ENCODE results near the gene SCN1B.
"Not testable (repeated sequence)": the region's sequence is repeated elsewhere in the genome, so short reads cannot be mapped to it uniquely, and the experiment has no call there.

Gene SCN1B

DNA sequence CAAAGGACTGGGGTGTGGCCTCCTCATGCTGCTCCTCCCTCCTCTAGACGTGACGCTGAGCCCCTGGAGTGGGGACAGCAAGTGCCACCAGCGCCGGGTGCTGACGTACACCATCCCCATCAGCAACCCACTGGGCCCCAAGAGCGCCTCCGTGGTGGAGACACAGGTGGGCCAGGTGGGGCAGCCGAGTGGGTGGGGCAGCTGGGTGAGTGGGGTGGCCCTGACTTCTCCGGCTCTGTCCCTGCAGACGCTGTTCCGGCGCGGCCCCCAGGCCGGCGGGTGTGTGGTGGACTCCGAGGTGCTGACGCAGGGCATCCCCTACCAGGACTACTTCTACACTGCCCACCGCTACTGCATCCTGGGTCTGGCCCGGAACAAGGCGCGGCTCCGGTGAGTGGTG is 11.1 kb upstream of the SCN1B start:
- no peak for DNase-seq

DNA sequence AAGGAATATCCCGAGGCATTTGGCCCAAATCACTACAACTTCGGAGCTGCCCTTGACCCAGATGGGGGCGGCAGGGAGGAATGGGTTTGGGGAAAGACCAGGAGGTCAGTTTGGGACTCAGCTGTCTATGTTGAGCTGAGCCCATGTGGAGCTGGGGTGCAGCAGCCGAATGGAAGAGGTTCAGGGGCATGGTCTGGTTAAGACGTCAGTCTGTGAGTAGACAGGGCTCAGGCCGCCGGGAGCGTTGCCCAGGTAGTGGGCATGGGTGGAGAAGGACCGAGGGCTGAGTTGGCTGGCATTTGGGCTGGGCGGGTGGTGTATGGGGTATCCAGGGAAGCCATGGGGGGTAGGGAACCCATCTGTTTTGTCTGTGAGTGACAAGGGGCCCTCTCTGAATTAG is 9.3 kb upstream of the SCN1B start:
- DNase-seq: no peak

DNA sequence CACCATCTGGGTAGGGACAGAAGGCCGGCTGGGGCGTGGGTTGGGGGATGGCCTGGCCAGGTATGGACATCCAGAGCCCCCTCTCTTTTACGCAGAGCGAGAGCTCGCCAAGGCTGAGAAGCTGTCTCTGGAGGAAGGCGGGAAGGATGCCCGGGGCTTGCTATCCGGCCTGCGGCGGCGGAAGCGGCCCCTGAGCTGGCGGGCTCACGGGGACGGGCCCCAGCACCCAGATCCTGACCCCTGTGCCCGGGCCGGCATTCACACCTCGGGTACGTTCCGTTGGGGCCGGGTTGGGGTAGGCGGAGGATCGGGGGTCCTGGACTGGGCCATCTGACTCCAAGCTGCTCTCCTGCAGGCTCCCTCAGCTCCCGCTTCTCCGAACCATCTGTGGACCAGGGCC is 8.7 kb upstream of the SCN1B start:
- DNase-seq: no peak

DNA sequence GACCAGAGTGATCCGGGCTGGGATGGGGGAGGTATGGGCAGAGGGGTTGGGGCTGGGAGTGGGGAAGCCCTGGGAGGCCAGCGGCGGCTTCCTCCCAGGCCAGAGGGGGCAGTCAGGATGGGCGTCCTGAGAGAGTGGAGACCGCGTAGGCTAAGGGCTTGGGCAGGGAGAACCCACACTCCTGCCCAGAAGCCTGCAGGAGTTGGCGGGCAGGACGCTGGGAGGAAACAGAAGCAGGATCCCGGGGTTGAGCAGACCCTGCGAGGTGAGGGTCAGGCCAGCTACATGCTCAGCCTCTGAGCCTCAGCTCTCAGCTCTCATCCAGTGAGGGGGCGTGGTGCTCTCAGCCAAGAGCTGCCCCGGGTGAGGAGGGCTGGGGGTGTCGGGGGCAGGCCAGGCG is 7.8 kb upstream of the SCN1B start:
- no peak for DNase-seq

DNA sequence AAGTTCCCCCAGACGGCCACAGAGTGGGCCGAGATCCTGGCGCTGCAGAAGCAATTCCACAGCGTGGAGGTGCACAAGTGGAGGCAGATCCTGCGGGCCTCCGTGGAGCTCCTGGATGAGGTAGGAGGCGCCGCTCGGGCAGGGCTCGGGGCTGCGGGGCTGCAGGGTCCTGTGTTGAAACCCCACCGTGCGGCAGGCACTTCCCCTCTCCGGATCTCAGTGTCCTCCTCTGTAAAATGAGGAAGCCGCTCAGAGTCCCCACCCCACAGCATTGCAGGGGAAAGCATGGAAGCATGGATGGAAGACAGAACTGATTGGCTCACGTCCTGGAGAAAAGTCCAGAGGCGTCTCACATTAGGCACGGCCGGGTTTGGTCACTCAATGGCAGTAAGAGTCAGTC is 6.8 kb upstream of the SCN1B start:
- DNase-seq: no peak

DNA sequence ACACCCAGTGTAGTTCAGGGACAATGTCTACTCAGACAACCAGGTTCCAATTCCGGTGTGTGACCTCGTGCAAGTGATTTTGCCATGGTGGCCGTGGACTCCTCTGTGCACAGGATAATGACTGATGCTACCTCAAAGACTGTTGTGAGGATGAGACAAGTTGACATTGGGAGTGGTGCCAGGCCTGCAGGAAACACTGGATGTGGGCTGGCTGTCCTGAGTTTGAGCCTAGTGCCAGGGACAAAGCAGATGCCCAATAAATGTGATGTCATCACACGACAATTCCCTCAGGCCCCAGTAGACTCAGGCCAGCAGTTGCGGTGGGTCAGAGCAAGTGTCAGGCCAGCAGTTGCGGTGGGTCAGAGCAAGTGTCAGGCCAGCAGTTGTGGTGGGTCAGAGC is 6.2 kb upstream of the SCN1B start:
- DNase-seq: no peak

DNA sequence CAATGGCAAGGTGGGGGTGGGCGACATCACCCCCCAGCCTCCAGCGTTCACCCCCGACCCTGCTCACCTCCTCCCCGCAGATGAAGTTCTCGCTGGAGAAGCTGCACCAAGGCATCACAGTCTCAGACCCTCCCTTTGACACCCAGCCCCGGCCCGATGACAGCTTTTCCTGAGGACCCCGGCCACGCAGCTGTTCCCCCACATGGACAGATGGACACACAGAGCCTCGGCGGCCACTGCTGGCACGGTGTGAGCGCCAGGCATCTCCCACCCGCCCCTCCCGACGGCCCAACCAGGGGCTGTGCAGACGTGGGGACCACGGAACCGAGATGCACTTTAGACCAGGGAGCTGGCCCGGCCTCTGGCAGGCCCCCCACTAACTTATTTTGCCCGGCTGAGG is 4.3 kb upstream of the SCN1B start:
- no peak for DNase-seq

DNA sequence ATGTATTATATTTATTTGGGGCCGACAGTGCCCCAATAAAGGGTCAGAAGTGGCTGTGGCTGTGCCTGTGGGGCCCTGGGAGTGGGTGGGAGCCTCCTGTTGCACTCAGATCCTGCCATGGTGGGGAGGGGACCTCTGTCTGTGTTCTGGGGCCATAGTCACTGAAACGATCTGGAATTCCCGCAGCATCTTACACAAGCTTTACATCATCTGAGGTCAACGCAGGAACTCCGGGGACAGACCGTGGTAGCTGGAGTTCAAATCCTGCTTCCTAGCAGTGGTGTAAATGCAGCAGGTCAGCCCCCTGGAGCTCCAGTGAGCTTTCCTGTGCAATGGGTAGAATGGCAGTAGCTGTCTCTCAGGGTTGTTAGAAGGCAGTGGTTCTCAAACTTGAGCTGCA is 3.9 kb upstream of the SCN1B start:
- no peak for DNase-seq

DNA sequence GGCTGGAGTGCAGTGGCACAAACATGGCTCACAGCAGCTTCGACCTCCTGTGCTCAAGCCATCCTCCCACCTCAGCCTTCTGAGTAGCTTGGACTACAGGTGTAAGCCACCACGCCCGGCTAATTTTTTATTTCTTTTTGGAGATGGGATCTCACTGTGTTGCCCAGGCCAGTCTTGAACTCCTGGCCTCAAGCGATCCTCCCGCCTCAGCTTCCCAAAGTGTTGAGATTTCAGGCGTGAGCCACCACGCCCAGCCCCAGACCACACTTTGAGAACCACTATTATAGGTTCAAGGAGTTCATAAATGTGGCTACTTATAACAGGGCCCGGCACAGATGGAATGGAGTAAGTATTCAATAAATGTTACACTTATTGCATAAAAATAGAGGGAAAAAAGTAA is 3.3 kb upstream of the SCN1B start:
- DNase-seq: no peak

DNA sequence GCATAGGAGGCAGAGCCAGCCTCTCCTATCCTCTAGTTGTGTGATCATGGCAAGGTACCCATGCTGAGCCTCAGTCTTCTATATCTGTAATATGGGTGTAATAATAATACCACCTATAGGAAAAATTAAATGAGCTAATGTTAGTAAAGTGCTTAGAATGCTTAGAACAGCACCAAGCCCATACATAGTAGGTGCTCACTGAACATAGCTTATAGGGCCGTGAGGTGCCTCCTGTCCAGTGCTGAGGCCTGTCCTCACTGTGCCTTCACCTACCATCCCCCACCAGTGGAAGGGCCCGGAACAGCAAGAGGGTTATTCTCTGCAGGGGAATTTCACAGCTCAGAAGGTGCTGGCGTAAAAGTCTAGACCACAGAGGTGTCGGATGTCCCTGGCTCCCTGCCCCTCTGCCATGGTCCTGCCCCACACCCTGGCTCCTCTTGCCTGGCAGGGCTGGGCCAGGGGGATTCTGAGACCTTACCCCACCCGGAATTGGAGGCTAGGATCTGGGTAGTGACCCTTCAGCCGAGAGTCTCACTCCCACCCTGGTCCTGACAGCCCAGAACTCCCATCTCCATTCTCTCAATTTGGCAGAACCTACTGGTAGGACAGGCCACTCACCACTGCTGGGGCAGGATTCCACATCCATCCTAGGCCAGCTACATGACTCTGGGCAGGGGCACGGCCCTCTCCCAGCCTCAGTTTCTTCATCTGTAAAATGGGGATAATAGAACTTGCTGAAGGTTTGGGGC is 2.2 kb upstream of the SCN1B start:
- no peak for DNase-seq

DNA sequence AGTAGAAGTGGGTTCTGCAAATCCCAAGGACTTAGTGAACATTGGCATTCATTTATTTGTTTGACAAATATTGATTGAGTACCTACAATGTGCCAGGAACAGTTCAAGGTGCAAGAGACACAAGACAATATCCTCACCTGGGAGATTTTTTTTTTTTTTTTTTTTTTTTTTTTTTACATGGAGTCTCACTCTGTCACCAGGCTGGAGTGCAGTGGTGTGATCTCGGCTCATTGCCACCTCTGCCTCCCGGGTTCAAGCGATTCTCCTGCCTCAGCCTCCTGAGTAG is 1.7 kb upstream of the SCN1B start:
- not testable (repeated sequence) for DNase-seq

DNA sequence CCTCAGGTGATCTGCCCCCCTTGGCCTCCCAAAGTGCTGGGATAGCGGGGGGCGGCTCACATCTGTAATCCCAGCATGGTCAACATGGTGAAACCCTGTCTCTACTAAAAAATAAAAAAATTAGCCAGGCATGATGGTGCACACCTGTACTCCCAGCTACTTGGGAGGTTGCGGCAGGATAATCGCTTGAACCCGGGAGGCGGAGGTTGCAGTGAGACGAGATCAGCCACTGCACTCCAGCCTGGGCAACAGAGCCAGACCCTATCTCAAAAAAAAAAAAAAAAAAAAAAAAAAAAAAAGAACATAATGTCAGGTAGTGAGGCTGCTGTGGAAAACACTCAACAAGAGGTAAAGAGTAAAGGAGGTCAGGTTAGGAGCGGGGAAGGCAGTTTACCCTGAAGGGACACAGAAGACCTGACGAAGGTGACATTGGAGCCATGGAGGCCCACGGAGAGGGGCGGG is 964 bp upstream of the SCN1B start:
- not testable (repeated sequence) for DNase-seq

DNA sequence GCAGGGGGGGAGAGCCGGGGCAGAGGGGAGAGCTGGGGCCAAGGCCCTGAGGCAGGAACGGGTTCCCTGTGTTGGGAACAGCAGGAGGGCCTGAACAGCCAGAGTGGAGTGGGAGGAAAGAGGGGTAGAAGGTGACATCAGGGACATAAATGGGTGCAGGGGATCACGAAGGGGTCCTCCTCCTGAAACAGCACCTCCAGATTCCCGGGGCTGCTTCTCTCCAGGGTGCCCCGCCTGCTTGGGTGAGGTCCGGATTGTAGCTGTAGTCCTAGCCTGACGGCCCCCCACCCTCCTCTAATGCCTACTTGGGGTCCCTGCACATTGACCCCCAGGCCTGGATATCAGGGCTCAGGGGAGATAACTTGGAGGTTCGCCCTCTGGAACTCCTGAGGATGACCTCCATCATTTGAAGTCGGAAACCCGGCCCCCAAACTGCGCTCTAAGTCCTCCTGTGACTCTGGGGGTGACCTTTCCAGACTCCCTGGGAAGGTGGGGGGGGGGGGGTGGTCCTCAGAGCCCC is 473 bp upstream of the SCN1B start:
- DNase-seq: no peak

DNA sequence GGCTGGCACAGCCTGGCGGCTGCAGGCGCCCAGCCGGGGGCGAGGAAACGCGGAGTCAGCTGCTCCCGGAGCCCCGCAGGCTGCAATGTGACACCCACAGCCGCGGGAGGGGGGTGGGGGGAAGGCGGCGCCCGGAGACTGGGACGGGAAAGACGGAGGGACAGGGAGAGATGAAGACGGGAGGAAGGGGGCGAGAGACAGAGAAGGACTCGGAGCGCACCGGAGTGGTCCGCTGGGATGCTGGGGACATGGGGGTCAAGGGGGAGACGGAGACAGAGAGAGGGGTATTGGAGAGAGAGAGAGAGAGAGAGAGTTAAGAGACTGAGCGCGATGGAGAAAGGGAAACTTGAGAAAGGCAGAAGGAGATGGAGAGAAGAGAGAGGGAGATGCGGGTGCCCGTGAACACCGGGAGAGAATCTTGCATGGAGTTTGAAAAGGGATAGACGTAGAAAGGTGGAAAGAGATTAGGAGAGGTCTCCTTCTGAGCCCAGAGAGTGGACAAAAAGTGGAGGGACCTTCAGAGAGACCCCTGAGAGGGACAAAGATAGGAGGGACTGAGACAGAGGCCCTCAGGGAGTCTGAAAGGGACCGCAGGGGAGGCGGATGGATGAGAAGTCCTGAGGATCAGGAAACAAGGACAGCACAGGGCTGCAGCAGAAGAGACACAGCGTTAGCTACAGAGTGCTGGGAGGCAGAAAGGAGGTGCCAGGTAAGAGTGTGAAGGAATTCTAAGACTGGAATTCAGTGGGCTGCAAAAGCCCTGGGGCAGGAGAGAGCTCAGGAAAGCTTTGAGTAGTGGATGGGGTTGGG is 1.0 kb downstream of the SCN1B start:
- no peak for DNase-seq

DNA sequence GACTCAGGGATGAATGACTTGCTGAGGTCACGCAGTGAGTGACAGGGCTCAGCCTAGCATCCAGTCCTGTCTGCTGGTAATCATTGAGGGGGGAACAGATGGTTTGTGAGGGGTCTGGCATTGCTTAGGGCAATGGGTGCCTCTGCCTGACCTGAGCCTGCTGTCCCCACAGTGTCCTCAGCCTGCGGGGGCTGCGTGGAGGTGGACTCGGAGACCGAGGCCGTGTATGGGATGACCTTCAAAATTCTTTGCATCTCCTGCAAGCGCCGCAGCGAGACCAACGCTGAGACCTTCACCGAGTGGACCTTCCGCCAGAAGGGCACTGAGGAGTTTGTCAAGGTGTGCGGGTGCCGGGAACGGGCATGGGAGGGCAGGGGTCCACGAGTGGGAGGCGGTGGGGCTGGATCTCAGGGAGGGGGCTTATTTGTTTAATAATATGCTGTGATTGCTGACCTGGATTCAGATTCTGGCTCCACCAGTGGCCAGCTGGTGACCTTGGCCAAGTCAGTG is 2.1 kb downstream of the SCN1B start:
- DNase-seq: no peak

DNA sequence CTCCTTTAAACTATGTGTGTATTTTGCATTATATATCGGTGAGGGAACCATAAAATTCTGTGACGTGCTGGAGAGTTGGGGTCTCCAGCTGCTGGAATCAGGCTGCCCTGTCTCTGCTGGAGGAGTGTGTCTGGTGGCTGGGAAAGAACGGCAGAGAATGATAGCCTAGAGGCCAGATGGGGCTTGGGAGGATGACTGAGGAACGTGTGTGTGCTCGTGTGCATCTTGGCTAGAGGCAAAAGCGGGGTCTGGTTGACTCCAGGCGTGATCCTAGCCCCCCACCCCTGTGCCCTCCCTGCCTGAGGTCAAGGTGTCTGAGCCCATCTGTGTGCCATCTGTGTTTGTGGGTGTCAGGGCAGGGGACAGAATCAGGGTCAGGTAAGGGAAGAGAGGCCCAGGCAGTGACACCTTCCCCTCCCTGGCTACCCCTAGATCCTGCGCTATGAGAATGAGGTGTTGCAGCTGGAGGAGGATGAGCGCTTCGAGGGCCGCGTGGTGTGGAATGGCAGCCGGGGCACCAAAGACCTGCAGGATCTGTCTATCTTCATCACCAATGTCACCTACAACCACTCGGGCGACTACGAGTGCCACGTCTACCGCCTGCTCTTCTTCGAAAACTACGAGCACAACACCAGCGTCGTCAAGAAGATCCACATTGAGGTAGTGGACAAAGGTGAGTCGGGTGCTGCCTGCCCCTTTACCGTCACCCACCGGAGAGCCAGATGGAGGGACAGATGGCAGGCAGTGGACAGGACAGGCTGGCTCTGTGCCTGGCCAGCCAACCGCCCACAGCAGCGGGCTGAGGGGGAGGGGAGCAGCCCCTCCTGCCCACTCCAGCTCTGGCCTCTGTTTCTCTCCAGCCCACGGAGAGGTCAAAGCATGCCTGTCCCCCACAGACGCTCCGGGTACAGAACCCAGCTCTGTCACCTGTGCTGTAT is 3.1 kb downstream of the SCN1B start:
- DNase-seq: no peak

DNA sequence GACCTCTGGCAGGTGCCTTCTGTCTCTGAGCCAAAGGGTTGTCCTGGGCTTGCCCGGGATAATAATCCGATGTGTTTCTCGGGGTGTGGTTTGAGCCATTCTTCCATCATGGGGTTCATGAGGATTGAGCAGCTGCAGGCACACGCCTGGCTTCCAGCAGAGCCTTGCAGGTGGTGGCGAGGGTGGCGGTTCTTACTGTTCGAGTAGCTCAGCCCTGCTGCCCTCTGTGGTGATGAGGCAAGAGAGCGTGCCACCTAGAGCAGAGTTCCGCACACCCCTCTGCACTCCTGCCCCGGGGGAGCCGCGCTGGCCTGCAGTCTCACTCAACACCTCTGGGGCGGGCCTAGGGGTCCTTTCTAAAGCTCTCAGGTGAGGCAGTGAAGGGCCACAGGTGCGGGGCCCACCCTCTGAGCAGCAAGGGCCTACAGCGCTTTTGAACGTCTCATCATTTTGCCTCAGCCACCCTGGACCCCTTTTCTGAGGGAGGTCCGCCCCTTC is 3.8 kb downstream of the SCN1B start:
- no peak for DNase-seq

DNA sequence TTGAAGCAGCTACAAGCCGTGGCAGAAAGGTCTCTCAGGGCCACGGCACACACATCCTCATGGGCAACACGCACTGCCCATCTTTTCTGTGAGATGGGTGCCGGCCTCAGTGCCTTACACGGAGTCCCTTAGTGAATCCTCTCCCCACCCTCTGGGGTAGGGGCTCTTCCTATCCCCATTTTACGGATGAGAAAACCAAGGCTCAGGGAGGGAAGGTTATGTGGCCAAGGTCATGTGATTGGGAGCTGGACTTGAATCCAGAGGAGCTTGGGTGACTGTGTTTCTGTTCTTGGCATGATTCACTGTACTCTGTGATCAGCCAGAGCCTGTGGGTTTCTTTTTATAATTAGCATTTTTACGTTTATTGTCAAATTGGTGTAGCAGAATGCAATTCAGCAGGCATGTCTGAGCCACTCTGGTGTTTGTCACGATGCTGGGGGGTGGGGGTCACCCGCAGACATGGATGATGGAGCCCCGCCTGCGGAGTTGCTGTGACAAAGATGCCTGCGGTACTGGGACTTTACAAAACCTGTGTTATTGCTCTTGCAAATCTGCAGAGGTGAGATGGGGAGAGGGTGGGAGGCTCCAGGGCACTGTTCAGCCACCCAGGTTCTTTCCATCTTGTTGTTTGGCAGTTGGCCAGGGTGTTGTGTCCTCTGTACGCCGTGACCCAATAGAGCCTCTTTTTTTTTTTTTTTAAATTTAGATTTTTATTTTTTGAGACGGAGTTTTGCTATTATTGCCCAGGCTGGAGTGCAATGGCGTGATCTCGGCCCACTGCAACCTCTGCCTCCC is 4.5 kb downstream of the SCN1B start:
- DNase-seq: no peak

DNA sequence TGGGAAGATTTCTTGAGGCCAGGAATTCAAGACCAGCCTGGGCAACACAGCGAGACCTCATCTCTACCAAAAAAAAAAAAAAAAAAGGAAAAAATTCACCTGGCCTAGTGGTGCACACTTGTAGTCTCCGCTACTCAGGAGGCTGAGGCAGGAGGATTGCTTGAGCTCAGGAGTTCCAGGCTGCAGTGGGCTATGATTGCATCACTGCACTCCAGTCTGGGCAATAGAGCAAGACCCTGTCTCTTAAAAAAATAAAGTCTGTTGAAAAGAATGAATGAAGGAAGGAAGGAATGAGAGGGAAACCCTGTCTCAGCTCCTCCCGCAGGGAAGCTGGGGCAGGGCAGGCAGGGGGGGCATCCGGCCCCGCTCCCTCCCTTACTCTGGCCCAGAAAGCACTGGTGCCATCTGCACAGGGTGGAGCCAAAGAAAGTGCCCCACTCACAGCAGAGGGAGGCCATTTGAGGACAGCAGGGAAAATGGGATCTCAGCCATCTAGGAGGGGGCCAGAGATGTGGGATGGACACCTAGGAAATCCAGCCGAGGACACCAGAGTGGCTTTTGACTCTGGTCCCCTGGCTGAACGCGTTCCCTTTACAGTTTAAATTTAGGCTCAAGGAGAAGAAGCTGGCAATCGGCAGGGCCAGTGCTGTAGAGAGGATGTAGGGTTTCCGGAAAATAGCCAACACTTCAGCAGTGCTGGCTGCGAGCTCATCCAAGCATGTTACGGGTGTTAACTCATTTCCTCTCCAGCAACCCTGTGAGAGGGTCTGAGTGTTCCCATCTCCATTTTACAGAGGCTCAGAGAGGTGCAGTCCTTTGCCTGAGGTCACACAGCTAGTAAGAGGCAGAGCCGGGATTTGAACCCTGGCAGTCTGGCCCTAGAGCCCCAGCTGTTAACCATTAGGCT is 7.7 kb downstream of the SCN1B start:
- no peak for DNase-seq

DNA sequence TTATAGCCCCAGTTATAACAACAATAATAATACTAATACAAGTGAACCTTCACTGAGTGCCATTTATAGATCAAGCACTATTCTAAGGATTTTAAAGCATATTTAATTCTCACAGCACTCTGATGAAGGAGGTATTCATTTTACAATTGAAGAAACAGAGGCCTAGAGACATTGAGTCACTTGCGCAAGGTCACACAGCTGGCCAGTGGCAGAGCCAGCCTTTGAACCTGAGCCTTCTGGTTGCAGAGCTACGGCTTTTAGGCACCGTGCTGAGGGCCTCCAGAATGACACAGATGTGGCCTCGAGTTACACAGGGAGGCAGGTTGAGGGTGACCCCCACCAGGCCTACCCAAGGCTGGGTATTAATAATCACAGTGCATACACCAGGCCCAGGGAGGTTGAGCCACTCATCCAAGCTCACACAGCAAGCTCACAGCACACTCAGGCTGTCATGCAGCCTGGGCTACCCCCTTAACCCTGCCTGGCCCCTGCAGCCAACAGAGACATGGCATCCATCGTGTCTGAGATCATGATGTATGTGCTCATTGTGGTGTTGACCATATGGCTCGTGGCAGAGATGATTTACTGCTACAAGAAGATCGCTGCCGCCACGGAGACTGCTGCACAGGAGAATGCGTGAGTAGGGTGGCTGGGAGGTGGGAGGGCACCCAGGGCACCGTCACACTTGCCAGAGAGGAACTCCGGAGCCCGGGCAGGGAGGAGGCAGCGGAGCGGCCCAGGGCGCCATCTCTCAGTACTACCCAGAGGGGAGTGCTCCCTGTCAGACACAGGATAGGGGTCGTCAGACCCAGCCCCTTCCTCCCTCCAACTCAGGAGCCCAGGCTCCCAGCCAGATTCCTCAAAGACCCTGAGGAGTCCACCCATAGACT is 8.6 kb downstream of the SCN1B start:
- DNase-seq: no peak

All from activated gamma-delta T cell (primary cell).